K562 (cell line): ENCODE results near the gene KDM2A. TPM values are rescaled to one million over a fixed set of nuclear protein-coding genes. Genes with fewer than 3 reads are reported as not detected.

Experiments
- ATAC-seq: fragments of 200-7000 bp; cut with Tn5 transposase; 3 replicates; pipeline ENCODE4 v1.9.1; 2020; ENCODE audit warnings: moderate library complexity
- BruUV-seq: library from RNA; stranded (reverse); fragments of 400-500 nt; replicated peaks from 2 replicates; lab custom pipeline; 2021; lab: Mats Ljungman, UMichigan
- CTCF ChIA-PET: fragments of 300-600 bp; formaldehyde crosslinking; extraction: SDS; loops from one replicate; lab custom pipeline; 2021; ENCODE audit warnings: low intra/inter-chr PET ratio; lab: Yijun Ruan, JAX
- POLR2A ChIA-PET: fragments of 300-600, 350-650 bp; sonication (Branson Sonifier 250); formaldehyde crosslinking; extraction: SDS; loops from one replicate; lab custom pipeline; 2021; ENCODE audit warnings: antibody characterized with exemption, inconsistent platforms; lab: Yijun Ruan, JAX
- DNase-seq, 4 experiments: peaks; one replicate each; pipeline versions ENCODE4 v3.0.0 to v3.0.0-alpha.2; 2011 to 2018; ENCODE audit warnings: low spot score in 3 of 4, mixed read lengths in 3 of 4; ENCODE audit errors: extremely low read depth in 1 of 4
- FAIRE-seq: peaks from 2 replicates; lab custom pipeline; 2011; peaks lifted over from hg19 to GRCh38; lab: Jason Lieb, UNC
- H2AFZ ChIP-seq: 2 replicates; pipeline ENCODE4 v1.6.0; 2011; ENCODE audit warnings: low read depth, low read length, control low read depth, inconsistent platforms
- H3K27ac ChIP-seq: fragments of 200-600 bp; 3 replicates; pipeline ENCODE4 v1.8.0; 2011; ENCODE audit warnings: low read depth, mild to moderate bottlenecking, control low read depth, inconsistent platforms, low read length, moderate library complexity, mixed read lengths; ENCODE audit errors: extremely low read depth
- H3K27me3 ChIP-seq, 2 experiments: fragments of 300-600 bp in 1 of 2; 2 replicates in 1 of 2; 3 replicates in 1 of 2; pipeline versions ENCODE4 v1.6.0 to v1.8.0; 2011; ENCODE audit warnings: inconsistent platforms in 2 of 2, low read length in 2 of 2, mild to moderate bottlenecking in 1 of 2, mixed read lengths in 1 of 2, moderate library complexity in 1 of 2; ENCODE audit not compliant: control insufficient read depth in 2 of 2, insufficient read depth in 2 of 2
- H3K36me3 ChIP-seq: fragments of 300-600 bp; 3 replicates; pipeline ENCODE4 v1.8.0; 2011; ENCODE audit warnings: mild to moderate bottlenecking, low read length, inconsistent platforms; ENCODE audit not compliant: control insufficient read depth, insufficient read depth
- H3K4me1 ChIP-seq, 2 experiments: fragments of 200-600 bp in 1 of 2; replicated peaks in 1 of 2; 2 replicates in 1 of 2; 3 replicates in 1 of 2; pipeline versions ENCODE4 v1.5.1 to v1.8.0; 2011; ENCODE audit warnings: inconsistent platforms in 2 of 2, low read length in 2 of 2, mild to moderate bottlenecking in 1 of 2, mixed read lengths in 1 of 2, moderate library complexity in 1 of 2; ENCODE audit not compliant: control insufficient read depth in 2 of 2, insufficient read depth in 2 of 2
- H3K4me2 ChIP-seq: 2 replicates; pipeline ENCODE4 v1.6.1; 2011; ENCODE audit warnings: low read length, control low read depth, inconsistent platforms, mixed read lengths; ENCODE audit not compliant: insufficient read depth
- H3K4me3 ChIP-seq: fragments of 200-600 bp; sonication (generic), shearing (Covaris generic); 2 replicates; pipeline ENCODE4 v1.5.1; 2016; ENCODE audit warnings: control low read depth, inconsistent platforms
- H3K79me2 ChIP-seq: fragments of 200-600 bp; 3 replicates; pipeline ENCODE4 v1.8.0; 2011; ENCODE audit warnings: low read length, inconsistent platforms; ENCODE audit not compliant: control insufficient read depth, insufficient read depth
- H3K9ac ChIP-seq, 2 experiments: 2 replicates each; pipeline versions ENCODE4 v1.6.0 to v1.6.1; 2011; ENCODE audit warnings: low read depth in 2 of 2, low read length in 2 of 2, control low read depth in 1 of 2, inconsistent platforms in 1 of 2, mild to moderate bottlenecking in 1 of 2, mixed read lengths in 1 of 2; ENCODE audit not compliant: insufficient read depth in 1 of 2
- H3K9me1 ChIP-seq: one replicate; pipeline ENCODE4 v1.6.0; 2011; ENCODE audit warnings: inconsistent platforms, mild to moderate bottlenecking, low read length, moderate library complexity; ENCODE audit not compliant: control insufficient read depth, insufficient read depth
- H3K9me3 ChIP-seq: replicated peaks from 2 replicates; pipeline ENCODE4 v1.5.1; 2011; ENCODE audit warnings: low read depth, low read length, inconsistent platforms; ENCODE audit not compliant: control insufficient read depth, insufficient read depth
- H4K20me1 ChIP-seq: replicated peaks from 2 replicates; pipeline ENCODE4 v1.6.1; 2011; ENCODE audit warnings: low read length, inconsistent platforms, mixed read lengths; ENCODE audit not compliant: control insufficient read depth, insufficient read depth
- HDAC6 ChIP-seq: IDR thresholded peaks from 2 replicates; pipeline ENCODE4 v1.6.1; 2012; ENCODE audit warnings: low read depth, mild to moderate bottlenecking, control low read depth, inconsistent platforms, low read length, moderate library complexity
- MIER1 ChIP-seq: fragments of 450-650 bp; IDR thresholded peaks from 2 replicates; pipeline ENCODE4 v1.6.1; 2016; ENCODE audit warnings: antibody characterized with exemption, mild to moderate bottlenecking, low read depth
- MYBL2 ChIP-seq, 2 experiments: fragments of 450-650 bp in 1 of 2; sonication (generic) in 1 of 2; formaldehyde crosslinking in 1 of 2; IDR thresholded peaks; 2 replicates each; pipeline versions ENCODE4 v1.6.1 to v1.8.1; 2017 to 2022; ENCODE audit warnings: borderline replicate concordance in 1 of 2, inconsistent platforms in 1 of 2, low read depth in 1 of 2, mild to moderate bottlenecking in 1 of 2, missing genetic modification reagents in 1 of 2, moderate library complexity in 1 of 2
- SNRNP70 ChIP-seq: fragments of 200-400 bp; formaldehyde crosslinking; optimal IDR thresholded peaks from 2 replicates; pipeline ENCODE3; 2017; ENCODE audit warnings: low read depth, low read length
- SRSF3 ChIP-seq: fragments of 200-400 bp; formaldehyde crosslinking; IDR thresholded peaks from 2 replicates; pipeline ENCODE4 v1.6.1; 2016; ENCODE audit warnings: mild to moderate bottlenecking, low read length, moderate library complexity; ENCODE audit not compliant: insufficient read depth
- ZNF668 ChIP-seq: fragments of 250-450 bp; sonication (Bioruptor Pico); IDR thresholded peaks from 2 replicates; pipeline ENCODE4 v1.8.0; 2022; ENCODE audit warnings: mild to moderate bottlenecking, inconsistent platforms
- WGBS: fragments of 100-300 bp; shearing (Covaris generic); methylation state at CpG from one replicate; pipeline ENCODE4 v1.1.6; 2016; ENCODE audit warnings: low coverage, mixed read lengths; ENCODE audit not compliant: insufficient coverage; ENCODE audit errors: missing lambda C conversion rate; 5-methylcytosine and 5-hydroxymethylcytosine counted together
- in situ Hi-C: fragments of 300-500 bp; cut with MboI; formaldehyde crosslinking; loops from 4 replicates; pipeline ENCODE4 v1.15.0; 2018; ENCODE audit warnings: inconsistent platforms, mixed read lengths
- intact Hi-C: fragments of 100-400 bp; cut with micrococcal nuclease; formaldehyde crosslinking; loops from 2 replicates; pipeline ENCODE4 v1.14.2; 2022
- polyA plus RNA-seq, 8 experiments: library from polyadenylated mRNA; depleted of rRNA in 4 of 8; stranded (reverse) in 5 of 8; unstranded in 3 of 8; fragments of >200 nt; fragmentation: Nextera tagmentation in 2 of 8; fragmentation: Illumina TruSeq in 1 of 8; extraction: Ambion mirVana in 2 of 8; extraction: Trizol in 1 of 8; gene quantifications; 2 replicates each; pipeline versions ENCODE4 v1.2.1 to v1.2.3, GENCODE V29; 2011 to 2014; ENCODE audit warnings: inconsistent platforms in 1 of 8, missing spikeins in 1 of 8
- total RNA-seq, 7 experiments: library from RNA; depleted of rRNA in 6 of 7; stranded (reverse); fragments of >200 nt in 6 of 7; fragmentation: Illumina TruSeq in 2 of 7; extraction: Trizol in 2 of 7; gene quantifications; 2 replicates each; pipeline versions ENCODE4 v1.2.1 to v1.2.3, GENCODE V29; 2011 to 2021; ENCODE audit warnings: low replicate concordance in 1 of 7
- TF ChIP-seq, protein P1 (sequence below): sonication (generic); formaldehyde crosslinking; IDR thresholded peaks from 2 replicates; pipeline ENCODE4 v1.8.1; 2022; ENCODE audit warnings: missing genetic modification reagents
- TF ChIP-seq, protein P2 (sequence below): fragments of 450-650 bp; formaldehyde crosslinking; IDR thresholded peaks from 2 replicates; pipeline ENCODE4 v1.4.0; 2020; ENCODE audit warnings: mild to moderate bottlenecking, moderate library complexity
- TF ChIP-seq, protein P3 (sequence below): fragments of 450-650 bp; formaldehyde crosslinking; IDR thresholded peaks from 2 replicates; pipeline ENCODE4 v1.4.0; 2020; ENCODE audit warnings: mild to moderate bottlenecking, moderate library complexity
- TF ChIP-seq, protein P4 (sequence below), 2 experiments: fragments of 450-650 bp; IDR thresholded peaks; 2 replicates each; pipeline ENCODE4 v1.6.1; 2016
- TF ChIP-seq, protein P5 (sequence below): sonication (generic); formaldehyde crosslinking; IDR thresholded peaks from 2 replicates; pipeline ENCODE4 v1.4.0; 2020; ENCODE audit warnings: mild to moderate bottlenecking, missing genetic modification reagents

The KDM2A gene
- total and polyA plus RNA-seq, 9 of the 15 experiments (the other 6 are each of a cell fraction or from before 2014, with no cell fraction given): 5.0 to 39.3 (median 21.3) TPM

DNA sequence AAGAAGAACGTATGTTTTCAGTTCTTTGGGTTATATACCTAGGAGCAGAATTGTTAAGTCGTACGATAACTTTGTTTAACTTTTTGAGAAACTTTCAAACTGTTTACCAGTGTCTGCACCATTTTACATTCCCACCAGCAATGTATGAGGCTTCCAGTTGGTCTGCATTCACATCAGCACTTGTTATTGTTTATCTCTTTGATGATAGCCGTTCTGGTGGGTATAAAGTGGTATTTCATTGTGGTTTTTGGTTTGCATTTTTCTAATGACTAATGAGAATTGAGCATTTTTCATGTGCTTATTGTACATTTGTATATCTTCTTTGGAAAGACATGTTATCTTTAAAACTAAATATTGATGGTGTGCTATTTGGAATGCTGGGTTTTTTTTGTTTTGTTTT, 59.8 kb downstream of the KDM2A start:
- H3K4me2 ChIP-seq: no peak overlapping the region
- no peak overlapping the region for H3K9ac ChIP-seq
- intact Hi-C loops: no loop called here
- in situ Hi-C loops: no loop called here
- H3K4me3 ChIP-seq: no peak overlapping the region
- no peak for ATAC-seq
- CTCF ChIA-PET: no interaction called here
- BruUV-seq: no TSS peak
- 69% methylated on average over 4 of the region's 4 CpGs for WGBS
- H3K9me3 ChIP-seq: no peaks in the 10 kb centered on the region
- FAIRE-seq: no peak
- peaks cover 29% of the 10 kb centered on the region for H3K36me3 ChIP-seq
- no peaks in the 10 kb centered on the region for H3K9me1 ChIP-seq
- H3K79me2 ChIP-seq: peaks cover 46% of the 10 kb centered on the region
- H3K4me1 ChIP-seq: peaks cover 4 to 10% of the 10 kb centered on the region in 2 experiments; a peak in 4 of 5 replicates
- DNase-seq: no peak
- H3K27me3 ChIP-seq: no peaks in the 10 kb centered on the region
- TF ChIP-seq SRSF3 (no peak), HDAC6 (no peak), MYBL2 (IDR thresholded peaks at IDR 0.05; ENCODE audit: low read depth) (no peak), MYBL2 (CRISPR knock-in tag; IDR thresholded peaks at IDR 0.05; ENCODE audit: borderline replicate concordance) (no peak), ZNF668 (CRISPR knock-in tag) (no peak), MIER1 (no peak), SNRNP70 (no peak)
- TF ChIP-seq, protein P1, sequence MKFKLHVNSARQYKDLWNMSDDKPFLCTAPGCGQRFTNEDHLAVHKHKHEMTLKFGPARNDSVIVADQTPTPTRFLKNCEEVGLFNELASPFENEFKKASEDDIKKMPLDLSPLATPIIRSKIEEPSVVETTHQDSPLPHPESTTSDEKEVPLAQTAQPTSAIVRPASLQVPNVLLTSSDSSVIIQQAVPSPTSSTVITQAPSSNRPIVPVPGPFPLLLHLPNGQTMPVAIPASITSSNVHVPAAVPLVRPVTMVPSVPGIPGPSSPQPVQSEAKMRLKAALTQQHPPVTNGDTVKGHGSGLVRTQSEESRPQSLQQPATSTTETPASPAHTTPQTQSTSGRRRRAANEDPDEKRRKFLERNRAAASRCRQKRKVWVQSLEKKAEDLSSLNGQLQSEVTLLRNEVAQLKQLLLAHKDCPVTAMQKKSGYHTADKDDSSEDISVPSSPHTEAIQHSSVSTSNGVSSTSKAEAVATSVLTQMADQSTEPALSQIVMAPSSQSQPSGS: no peak
- TF ChIP-seq, protein P2, sequence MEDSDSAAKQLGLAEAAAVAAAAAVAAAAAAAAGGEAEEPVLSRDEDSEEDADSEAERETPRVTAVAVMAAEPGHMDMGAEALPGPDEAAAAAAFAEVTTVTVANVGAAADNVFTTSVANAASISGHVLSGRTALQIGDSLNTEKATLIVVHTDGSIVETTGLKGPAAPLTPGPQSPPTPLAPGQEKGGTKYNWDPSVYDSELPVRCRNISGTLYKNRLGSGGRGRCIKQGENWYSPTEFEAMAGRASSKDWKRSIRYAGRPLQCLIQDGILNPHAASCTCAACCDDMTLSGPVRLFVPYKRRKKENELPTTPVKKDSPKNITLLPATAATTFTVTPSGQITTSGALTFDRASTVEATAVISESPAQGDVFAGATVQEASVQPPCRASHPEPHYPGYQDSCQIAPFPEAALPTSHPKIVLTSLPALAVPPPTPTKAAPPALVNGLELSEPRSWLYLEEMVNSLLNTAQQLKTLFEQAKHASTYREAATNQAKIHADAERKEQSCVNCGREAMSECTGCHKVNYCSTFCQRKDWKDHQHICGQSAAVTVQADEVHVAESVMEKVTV (CRISPR knock-in tag): no peak
- TF ChIP-seq, protein P3, sequence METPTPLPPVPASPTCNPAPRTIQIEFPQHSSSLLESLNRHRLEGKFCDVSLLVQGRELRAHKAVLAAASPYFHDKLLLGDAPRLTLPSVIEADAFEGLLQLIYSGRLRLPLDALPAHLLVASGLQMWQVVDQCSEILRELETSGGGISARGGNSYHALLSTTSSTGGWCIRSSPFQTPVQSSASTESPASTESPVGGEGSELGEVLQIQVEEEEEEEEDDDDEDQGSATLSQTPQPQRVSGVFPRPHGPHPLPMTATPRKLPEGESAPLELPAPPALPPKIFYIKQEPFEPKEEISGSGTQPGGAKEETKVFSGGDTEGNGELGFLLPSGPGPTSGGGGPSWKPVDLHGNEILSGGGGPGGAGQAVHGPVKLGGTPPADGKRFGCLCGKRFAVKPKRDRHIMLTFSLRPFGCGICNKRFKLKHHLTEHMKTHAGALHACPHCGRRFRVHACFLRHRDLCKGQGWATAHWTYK: no peak
- TF ChIP-seq, protein P4, sequence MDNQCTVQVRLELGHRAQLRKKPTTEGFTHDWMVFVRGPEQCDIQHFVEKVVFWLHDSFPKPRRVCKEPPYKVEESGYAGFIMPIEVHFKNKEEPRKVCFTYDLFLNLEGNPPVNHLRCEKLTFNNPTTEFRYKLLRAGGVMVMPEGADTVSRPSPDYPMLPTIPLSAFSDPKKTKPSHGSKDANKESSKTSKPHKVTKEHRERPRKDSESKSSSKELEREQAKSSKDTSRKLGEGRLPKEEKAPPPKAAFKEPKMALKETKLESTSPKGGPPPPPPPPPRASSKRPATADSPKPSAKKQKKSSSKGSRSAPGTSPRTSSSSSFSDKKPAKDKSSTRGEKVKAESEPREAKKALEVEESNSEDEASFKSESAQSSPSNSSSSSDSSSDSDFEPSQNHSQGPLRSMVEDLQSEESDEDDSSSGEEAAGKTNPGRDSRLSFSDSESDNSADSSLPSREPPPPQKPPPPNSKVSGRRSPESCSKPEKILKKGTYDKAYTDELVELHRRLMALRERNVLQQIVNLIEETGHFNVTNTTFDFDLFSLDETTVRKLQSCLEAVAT (IDR thresholded peaks at IDR 0.05): no peak
- TF ChIP-seq, protein P5, sequence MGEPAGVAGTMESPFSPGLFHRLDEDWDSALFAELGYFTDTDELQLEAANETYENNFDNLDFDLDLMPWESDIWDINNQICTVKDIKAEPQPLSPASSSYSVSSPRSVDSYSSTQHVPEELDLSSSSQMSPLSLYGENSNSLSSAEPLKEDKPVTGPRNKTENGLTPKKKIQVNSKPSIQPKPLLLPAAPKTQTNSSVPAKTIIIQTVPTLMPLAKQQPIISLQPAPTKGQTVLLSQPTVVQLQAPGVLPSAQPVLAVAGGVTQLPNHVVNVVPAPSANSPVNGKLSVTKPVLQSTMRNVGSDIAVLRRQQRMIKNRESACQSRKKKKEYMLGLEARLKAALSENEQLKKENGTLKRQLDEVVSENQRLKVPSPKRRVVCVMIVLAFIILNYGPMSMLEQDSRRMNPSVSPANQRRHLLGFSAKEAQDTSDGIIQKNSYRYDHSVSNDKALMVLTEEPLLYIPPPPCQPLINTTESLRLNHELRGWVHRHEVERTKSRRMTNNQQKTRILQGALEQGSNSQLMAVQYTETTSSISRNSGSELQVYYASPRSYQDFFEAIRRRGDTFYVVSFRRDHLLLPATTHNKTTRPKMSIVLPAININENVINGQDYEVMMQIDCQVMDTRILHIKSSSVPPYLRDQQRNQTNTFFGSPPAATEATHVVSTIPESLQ (CRISPR knock-in tag): no peak
- H3K27ac ChIP-seq: no peak overlapping the region
- H4K20me1 ChIP-seq: no peaks in the 10 kb centered on the region; the same call in 1 of the 2 replicates
- no peak overlapping the region for H2AFZ ChIP-seq
- POLR2A ChIA-PET: interaction anchor here (1.1 to 2.3 kb wide), 2 partner anchors 10 to 24 kb away, joined by 3 to 8 read pairs; no protein-coding TSS in a partner anchor
